Upper lobe of left lung (tissue), 4 donors: ENCODE measurements around the gene COL23A1.

Source experiments
- CTCF ChIP-seq, 6 experiments: fragments of 450-650 bp in 4 of 6; fragments of 200-600 bp in 2 of 6; sonication (generic) in 2 of 6; IDR thresholded peaks; one replicate each; pipeline ENCODE4 v1.5.1; 2016 to 2019; ENCODE audit warnings: antibody characterized with exemption in 6 of 6
- EP300 ChIP-seq, 4 donors: sonication (generic); formaldehyde crosslinking; IDR thresholded peaks; one replicate each; pipeline ENCODE4 v1.5.1; 2017; ENCODE audit warnings: antibody characterized with exemption in 4 of 4, control low read depth in 2 of 4
- POLR2A ChIP-seq, 4 donors: fragments of 450-650 bp; IDR thresholded peaks; one replicate each; pipeline ENCODE4 v1.5.1; 2016 to 2017; ENCODE audit warnings: antibody characterized with exemption in 4 of 4, mild to moderate bottlenecking in 2 of 4
- POLR2AphosphoS5 ChIP-seq, 2 donors: sonication (generic); formaldehyde crosslinking; IDR thresholded peaks; one replicate each; pipeline ENCODE4 v1.5.1; 2017; ENCODE audit warnings: antibody characterized with exemption in 2 of 2

GRCh38 chr5:178244576-178244975 is 345.6 kb downstream of the COL23A1 start:
- no peak for TF ChIP-seq CTCF (IDR thresholded peaks at IDR 0.05)
- TF ChIP-seq POLR2A (IDR thresholded peaks at IDR 0.05), result no peak
- TF ChIP-seq POLR2AphosphoS5 (IDR thresholded peaks at IDR 0.05), result no peak
- TF ChIP-seq EP300 (IDR thresholded peaks at IDR 0.05), result no peak
